HepG2 (cell line): ENCODE data around the gene MS4A15. TPM values are rescaled to one million over a fixed set of nuclear protein-coding genes. Genes with fewer than 3 reads are reported as not detected.

Experiments
- ATAC-seq: fragments of 200-7000 bp; cut with Tn5 transposase; 3 replicates; pipeline ENCODE4 v1.9.1; 2020; ENCODE audit warnings: mild to moderate bottlenecking, moderate library complexity
- BruUV-seq: library from RNA; stranded (reverse); fragments of 400-500 nt; replicated peaks from 2 replicates; lab custom pipeline; 2021; lab: Mats Ljungman, UMichigan
- CTCF ChIA-PET: fragments of 300-600 bp; formaldehyde crosslinking; extraction: SDS; loops from one replicate; lab custom pipeline; 2021; ENCODE audit warnings: low total read pairs, inconsistent platforms, low intra/inter-chr PET ratio; lab: Yijun Ruan, JAX
- POLR2A ChIA-PET: fragments of 350-600 bp; sonication (Branson Sonifier 250); formaldehyde crosslinking; loops from one replicate; lab custom pipeline; 2020; ENCODE audit warnings: antibody characterized with exemption, inconsistent platforms; lab: Yijun Ruan, JAX
- DNase-seq: peaks from one replicate; pipeline ENCODE4 v3.0.0-alpha.2; 2015; ENCODE audit warnings: low spot score
- FAIRE-seq: peaks from 3 replicates; lab custom pipeline; 2011; peaks lifted over from hg19 to GRCh38; lab: Jason Lieb, UNC
- H2AFZ ChIP-seq: one replicate; pipeline ENCODE4 v1.6.1; 2011; ENCODE audit warnings: low read length, inconsistent platforms
- H3K27ac ChIP-seq: fragments of 300-600 bp; 3 replicates; pipeline ENCODE4 v1.8.0; 2011; ENCODE audit warnings: mixed run types, mild to moderate bottlenecking, mixed read lengths, low read length, inconsistent platforms; ENCODE audit not compliant: insufficient read depth; ENCODE audit errors: extremely low read length
- H3K27me3 ChIP-seq, 2 experiments: fragments of 200-600 bp in 1 of 2; 2 replicates in 1 of 2; 3 replicates in 1 of 2; pipeline versions ENCODE4 v1.6.0 to v1.8.0; 2011; ENCODE audit warnings: low read length in 2 of 2, mild to moderate bottlenecking in 2 of 2, moderate library complexity in 2 of 2, inconsistent platforms in 1 of 2; ENCODE audit not compliant: insufficient read depth in 2 of 2, control insufficient read depth in 1 of 2
- H3K36me3 ChIP-seq, 2 experiments: fragments of 200-600 bp in 1 of 2; replicated peaks in 1 of 2; 2 replicates in 1 of 2; 3 replicates in 1 of 2; pipeline versions ENCODE4 v1.5.1 to v1.8.0; 2011; ENCODE audit warnings: low read length in 2 of 2, inconsistent platforms in 1 of 2; ENCODE audit not compliant: insufficient read depth in 2 of 2, control insufficient read depth in 1 of 2
- H3K4me1 ChIP-seq: 2 replicates; pipeline ENCODE4 v1.5.1; 2012; ENCODE audit warnings: low read length, inconsistent platforms; ENCODE audit not compliant: insufficient read depth
- H3K4me2 ChIP-seq: 2 replicates; pipeline ENCODE4 v1.6.0; 2011; ENCODE audit warnings: low read depth, low read length, inconsistent platforms
- H3K4me3 ChIP-seq, 3 experiments: fragments of 200-600 bp in 1 of 3; sonication (generic), shearing (Covaris generic) in 1 of 3; replicated peaks in 1 of 3; 2 replicates each; pipeline ENCODE4 v1.5.1; 2011 to 2016; ENCODE audit warnings: low read length in 3 of 3, inconsistent platforms in 2 of 3, low read depth in 2 of 3, mild to moderate bottlenecking in 2 of 3, control low read depth in 1 of 3, mixed read lengths in 1 of 3; ENCODE audit not compliant: insufficient read depth in 1 of 3
- H3K79me2 ChIP-seq: one replicate; pipeline ENCODE4 v1.6.1; 2011; ENCODE audit warnings: low read length, inconsistent platforms; ENCODE audit not compliant: insufficient read depth
- H3K9ac ChIP-seq: 2 replicates; pipeline ENCODE4 v1.6.0; 2011; ENCODE audit warnings: mild to moderate bottlenecking, low read depth, low read length, inconsistent platforms; ENCODE audit not compliant: insufficient read depth
- H3K9me3 ChIP-seq: 2 replicates; pipeline ENCODE4 v1.5.1; 2012; ENCODE audit warnings: mild to moderate bottlenecking, low read length
- H4K20me1 ChIP-seq: 2 replicates; pipeline ENCODE4 v1.6.0; 2011; ENCODE audit warnings: inconsistent platforms, mild to moderate bottlenecking, low read length, moderate library complexity; ENCODE audit not compliant: insufficient read depth
- PHF5A ChIP-seq: IDR thresholded peaks from one replicate; pipeline ENCODE4 v1.6.1; 2018; ENCODE audit warnings: low read depth, missing genetic modification reagents; ENCODE audit not compliant: unreplicated experiment
- STAG1 ChIP-seq: sonication (generic); formaldehyde crosslinking; IDR thresholded peaks from 2 replicates; pipeline ENCODE4 v1.4.0; 2020; ENCODE audit warnings: missing genetic modification reagents
- THAP8 ChIP-seq: sonication (generic); formaldehyde crosslinking; IDR thresholded peaks from 2 replicates; pipeline ENCODE4 v1.5.1; 2020; ENCODE audit warnings: missing genetic modification reagents, mild to moderate bottlenecking, borderline replicate concordance
- ZBTB44 ChIP-seq: sonication (generic); formaldehyde crosslinking; IDR thresholded peaks from 2 replicates; pipeline ENCODE4 v1.4.0; 2020; ENCODE audit warnings: missing genetic modification reagents
- ZNF282 ChIP-seq: fragments of 450-650 bp; IDR thresholded peaks from 2 replicates; pipeline ENCODE4 v1.6.1; 2018; ENCODE audit not compliant: partially characterized antibody
- WGBS: methylation state at CpG from one replicate; pipeline ENCODE4 v1.1.6; 2017; ENCODE audit warnings: low lambda C conversion rate; 5-methylcytosine and 5-hydroxymethylcytosine counted together
- in situ Hi-C: cut with HindIII; loops from 2 replicates; pipeline ENCODE4 v1.10.0; 2017; ENCODE audit warnings: low pct_unique_long_range_greater_than_20kb; ENCODE audit not compliant: extremely low pct_ligation_motif_present
- intact Hi-C: fragments of 100-400 bp; cut with micrococcal nuclease; formaldehyde crosslinking; loops from one replicate; pipeline ENCODE4 v1.10.0; 2022; ENCODE audit not compliant: unreplicated experiment
- polyA plus RNA-seq, 8 experiments: library from polyadenylated mRNA; depleted of rRNA in 3 of 8; stranded (reverse) in 7 of 8; unstranded in 1 of 8; fragments of >200 nt; fragmentation: Illumina TruSeq in 4 of 8; extraction: Trizol in 4 of 8; gene quantifications; 2 replicates each; pipeline versions ENCODE4 v1.2.1 to v1.2.3, GENCODE V29; 2011 to 2016; ENCODE audit warnings: low read depth in 4 of 8, missing spikeins in 1 of 8, mixed read lengths in 1 of 8; ENCODE audit not compliant: insufficient read depth in 1 of 8
- total RNA-seq, 5 experiments: library from RNA; depleted of rRNA; stranded (reverse); fragments of >200 nt; fragmentation: Illumina TruSeq; extraction: Trizol; gene quantifications; 2 replicates each; pipeline ENCODE4 v1.2.3, GENCODE V29; 2016; ENCODE audit warnings: low read depth in 1 of 5

Gene MS4A15
- total and polyA plus RNA-seq, 2 of the 13 experiments (the other 11 are each of a cell fraction or from before 2014, with no cell fraction given): not detected

- no peak for TF ChIP-seq THAP8 (CRISPR knock-in tag)
- TF ChIP-seq STAG1: 0 out of 2 replicates have a peak, but pooled peaks have one; percentile 14
Measured at GRCh38 chr11:60756307-60757032, at the start of gene MS4A15 (continued).

GRCh38 chr11:60706931-60707330 is 49.7 kb upstream of the MS4A15 start:
- no peak overlapping the region for H2AFZ ChIP-seq
- CTCF ChIA-PET: no interaction called here
- no peak overlapping the region for H3K27ac ChIP-seq
- no TSS peak for BruUV-seq
- no peaks in the 10 kb centered on the region for H4K20me1 ChIP-seq
- no peak overlapping the region for H3K4me2 ChIP-seq
- POLR2A ChIA-PET: no interaction called here
- H3K9ac ChIP-seq: no peak overlapping the region
- WGBS: 2% methylated on average over 5 of the region's 5 CpGs
- H3K9me3 ChIP-seq: no peaks in the 10 kb centered on the region
- peaks cover 0 to 14% of the 10 kb centered on the region in 2 experiments; a peak in 1 of 5 replicates for H3K27me3 ChIP-seq
- ATAC-seq (no peak), FAIRE-seq (no peak), DNase-seq (no peak)
- H3K36me3 ChIP-seq: no peaks in the 10 kb centered on the region
- no peak overlapping the region for H3K4me3 ChIP-seq
- H3K4me1 ChIP-seq: no peaks in the 10 kb centered on the region
- no peaks in the 10 kb centered on the region for H3K79me2 ChIP-seq
- in situ Hi-C loops (no loop called here), intact Hi-C loops (no loop called here)
- no peak for TF ChIP-seq PHF5A (CRISPR knock-in tag)
- TF ChIP-seq ZNF282: no peak
- TF ChIP-seq ZBTB44 (CRISPR knock-in tag): no peak
